Measurements from ENCODE around the gene CD101.

- TF ChIP-seq CTCF (IDR thresholded peaks at IDR 0.05; ENCODE audit: insufficient read depth, low read length) (no peak), POLR2AphosphoS5 (IDR thresholded peaks at IDR 0.05; ENCODE audit: low read depth) (no peak)
Observed at GRCh38 chr1:117047271-117047670, 45.7 kb downstream of the CD101 start.
